GM19372 (cell line): ENCODE results near the gene UGCG.
"Not testable (repeated sequence)": the region's sequence is repeated elsewhere in the genome, so short reads cannot be mapped to it uniquely, and the experiment has no call there.

Experiments used
- ATAC-seq: cut with Tn5 transposase; IDR thresholded peaks from one replicate; pipeline ENCODE4 v1.9.1; 2021; ENCODE audit warnings: mild to moderate bottlenecking, low read depth, moderate library complexity; ENCODE audit not compliant: unreplicated experiment

The UGCG gene

GRCh38 chr9:111945216-111945615 lies 48.6 kb downstream of the UGCG start:
- peak; percentile 72 for ATAC-seq

- not testable (repeated sequence) for ATAC-seq
Observed at GRCh38 chr9:111948109-111948508, 51.5 kb downstream of the UGCG start.

DNA sequence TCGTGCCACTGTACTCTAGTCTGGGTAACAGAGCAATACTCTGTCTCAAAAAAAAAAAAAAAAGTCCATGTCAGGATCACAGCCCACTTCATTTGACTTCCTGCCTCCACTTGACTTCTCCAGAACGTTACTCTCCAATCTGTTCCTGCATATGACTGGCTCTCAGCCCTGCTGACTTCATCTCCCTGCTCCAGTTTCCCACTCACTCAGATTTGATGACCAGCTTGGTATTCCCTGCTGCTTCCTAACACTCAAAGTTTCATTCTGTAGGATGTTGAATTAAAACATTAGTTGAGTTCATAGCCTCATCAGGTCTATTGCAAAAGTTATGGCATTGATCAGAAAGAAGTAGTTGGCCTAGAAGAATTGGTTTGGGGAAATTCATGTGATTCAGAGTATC lies 52.3 kb downstream of the UGCG start:
- ATAC-seq, result no peak

GRCh38 chr9:111949919-111950318 lies 53.3 kb downstream of the UGCG start:
- ATAC-seq, result no peak

GRCh38 chr9:111952559-111952958 lies 55.9 kb downstream of the UGCG start:
- ATAC-seq, result no peak

- no peak for ATAC-seq
Observed at GRCh38 chr9:111953444-111953843, 56.8 kb downstream of the UGCG start.

DNA sequence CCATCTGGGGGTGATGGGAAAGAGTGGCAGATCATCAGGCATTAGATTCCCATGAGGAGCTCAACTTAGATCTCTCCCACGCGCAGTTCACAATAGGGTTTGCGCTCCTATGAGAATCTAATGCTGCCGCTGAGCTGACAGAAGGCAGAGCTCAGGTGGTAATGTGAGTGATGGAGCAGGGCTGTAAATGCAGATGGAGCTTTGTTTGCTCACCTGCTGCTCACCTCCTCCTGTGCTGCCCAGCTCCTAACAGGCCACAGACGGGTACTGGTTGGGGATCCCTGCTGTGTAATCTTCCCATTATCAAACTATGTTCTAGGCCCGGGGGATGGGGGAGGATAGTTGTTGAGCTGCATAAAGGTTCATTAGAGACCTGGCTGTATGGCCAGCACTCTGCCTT lies 58.4 kb downstream of the UGCG start:
- no peak for ATAC-seq

DNA sequence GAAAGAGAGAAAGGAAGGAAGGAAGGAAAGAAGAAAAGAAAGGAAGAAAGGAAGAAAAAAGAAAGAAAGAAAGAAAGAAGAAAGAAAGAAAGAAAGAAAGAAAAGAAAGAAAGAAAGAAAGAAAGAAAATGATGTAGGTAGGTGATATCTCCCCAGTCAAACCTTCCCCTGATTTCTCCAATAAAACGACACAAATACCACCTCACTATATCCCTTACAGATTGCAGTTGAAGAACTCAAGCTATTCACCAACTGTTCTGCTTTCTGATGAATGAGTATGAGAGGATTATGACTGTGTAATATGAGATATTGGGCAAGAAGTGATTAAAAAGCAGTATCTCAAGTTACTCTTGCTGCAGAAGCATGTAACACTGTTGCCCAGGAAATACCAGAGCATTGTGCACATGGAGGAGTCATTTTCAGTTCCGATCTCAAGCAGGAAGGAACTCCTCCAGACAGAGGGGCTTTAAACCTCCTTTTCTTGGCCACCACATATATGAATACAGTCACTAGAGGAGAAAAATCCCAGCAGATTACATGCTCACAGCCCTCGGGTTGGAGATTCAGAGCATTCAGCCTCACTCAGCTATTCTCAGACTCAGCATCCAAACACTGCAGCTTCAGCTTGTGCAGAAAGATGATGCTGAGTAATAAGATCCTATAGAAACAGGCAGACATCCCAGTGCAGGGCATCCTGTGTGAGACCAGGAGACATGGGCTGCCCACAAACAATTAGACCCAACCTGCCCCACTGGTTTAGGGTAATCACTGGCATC lies 61.4 kb downstream of the UGCG start:
- ATAC-seq, result no peak

GRCh38 chr9:111959468-111960359 lies 63.1 kb downstream of the UGCG start:
- no peak for ATAC-seq

GRCh38 chr9:111960485-111960884 lies 63.9 kb downstream of the UGCG start:
- not testable (repeated sequence) for ATAC-seq

DNA sequence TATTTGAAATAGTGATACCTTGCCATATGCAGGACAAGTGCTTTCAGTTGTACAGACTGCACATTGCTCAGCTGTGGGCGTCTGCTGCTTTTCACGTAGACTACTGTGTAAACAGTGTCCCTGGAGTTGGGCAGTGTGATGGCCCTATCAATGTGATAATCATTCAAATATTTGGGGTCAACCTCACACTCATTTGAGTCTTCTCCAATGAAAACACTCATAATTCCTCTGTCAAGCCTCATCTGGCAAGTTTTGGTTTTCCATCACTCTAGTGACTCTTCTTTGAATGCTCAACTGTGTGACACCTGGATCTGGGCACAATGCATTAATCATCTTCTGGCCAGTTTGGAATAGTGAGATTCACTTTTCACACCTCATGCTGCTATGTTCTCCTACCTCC lies 64.4 kb downstream of the UGCG start:
- no peak for ATAC-seq

DNA sequence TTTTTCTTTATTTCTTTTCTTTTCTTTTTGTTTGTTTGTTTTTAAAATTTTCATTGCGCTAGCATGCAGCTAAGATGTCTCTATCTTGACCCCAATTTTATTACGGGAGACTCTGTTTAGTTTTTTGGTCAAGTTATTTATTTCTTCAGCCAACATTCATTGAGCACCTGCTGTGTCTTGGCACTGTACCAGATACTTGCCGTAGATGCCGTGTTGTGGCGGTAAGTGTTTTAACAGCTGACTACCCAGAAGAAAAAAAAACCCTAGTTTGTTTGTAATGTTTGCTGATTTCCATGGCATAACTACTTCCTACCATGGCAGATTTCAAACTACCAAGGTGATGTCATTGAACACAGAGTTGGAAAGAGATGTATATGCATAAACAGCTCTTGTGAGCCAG lies 65.0 kb downstream of the UGCG start:
- ATAC-seq, result no peak

DNA sequence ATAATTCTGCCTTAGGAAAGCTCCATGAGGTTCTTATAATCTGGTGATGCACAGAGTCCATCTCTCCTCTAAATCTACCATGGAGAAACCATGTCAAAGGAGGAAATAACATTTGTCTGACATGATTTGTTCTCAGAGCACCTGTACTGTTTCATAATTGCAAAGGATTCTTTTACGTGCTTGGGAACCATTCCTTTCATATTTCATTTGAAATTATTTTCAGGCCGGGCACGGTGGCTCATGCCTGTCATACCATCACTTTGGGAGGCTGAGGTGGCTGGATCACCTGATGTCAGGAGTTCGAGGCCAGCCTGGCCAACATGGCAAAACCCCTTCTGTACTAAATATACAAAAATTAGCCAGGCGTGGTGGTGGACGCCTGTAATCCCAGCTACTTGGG lies 65.4 kb downstream of the UGCG start:
- ATAC-seq, result no peak

DNA sequence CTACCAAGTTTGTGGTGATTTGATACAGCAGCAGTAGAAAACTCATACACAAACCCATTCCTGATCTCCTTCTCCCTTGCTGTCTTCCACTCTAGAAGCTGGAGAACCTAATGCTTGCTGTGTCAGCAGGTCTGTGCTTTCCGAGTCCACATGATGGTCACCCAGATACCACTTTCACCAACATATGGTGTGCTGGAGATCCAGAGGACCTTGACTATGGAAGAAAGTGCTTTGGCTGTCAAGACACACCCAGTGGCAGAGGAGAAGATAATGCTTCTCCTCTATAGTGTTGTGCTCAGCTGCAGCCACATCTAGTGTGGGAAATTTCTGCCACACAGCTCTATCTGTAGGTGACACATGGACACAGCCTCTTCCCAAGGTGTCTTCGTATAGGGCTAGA lies 67.4 kb downstream of the UGCG start:
- no peak for ATAC-seq

DNA sequence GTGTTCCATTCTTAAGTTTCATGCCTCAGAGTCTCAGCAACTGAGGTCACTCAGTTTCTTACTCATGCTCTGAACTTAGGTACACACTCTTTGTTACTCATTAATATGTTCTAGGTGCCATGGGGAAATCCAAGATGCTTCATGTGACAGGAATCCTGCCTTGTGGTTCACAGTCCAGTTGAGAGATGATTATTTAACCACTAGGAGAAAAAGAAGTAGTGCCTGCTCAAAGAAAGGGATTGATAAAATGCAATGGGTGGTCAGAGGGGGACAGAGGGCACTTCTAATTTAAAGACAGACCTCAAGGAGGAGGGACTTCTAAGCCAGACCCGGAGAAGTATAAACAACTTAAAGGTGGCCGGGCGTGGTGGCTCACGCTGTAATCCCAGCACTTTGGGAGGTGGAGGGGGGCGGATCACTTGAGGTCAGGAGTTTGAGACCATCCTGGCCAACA lies 69.0 kb downstream of the UGCG start:
- ATAC-seq, result peak; percentile 73

GRCh38 chr9:111966124-111966723 lies 69.6 kb downstream of the UGCG start:
- no peak for ATAC-seq

DNA sequence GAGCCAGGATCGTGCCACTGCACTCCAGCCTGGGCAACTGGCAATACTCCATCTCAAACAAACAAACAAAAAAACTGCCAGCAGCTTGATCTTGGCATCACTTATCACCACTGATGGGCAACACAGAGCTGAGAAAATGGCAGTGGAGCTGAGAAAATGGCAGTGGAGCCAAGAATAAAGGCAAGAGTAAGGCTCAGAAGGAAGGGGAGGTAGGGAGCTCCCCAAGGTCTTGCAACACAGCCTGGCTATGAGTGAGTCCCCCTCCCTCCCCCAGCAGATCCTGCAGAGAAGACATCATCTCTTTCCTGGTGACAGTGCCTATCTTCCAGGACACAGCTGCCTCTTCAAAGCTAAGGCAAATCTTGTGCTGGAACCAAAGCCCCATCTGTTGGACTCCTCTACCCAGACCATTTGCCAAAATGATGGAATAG lies 70.3 kb downstream of the UGCG start:
- ATAC-seq, result no peak

GRCh38 chr9:111967621-111968020 lies 71.0 kb downstream of the UGCG start:
- no peak for ATAC-seq

DNA sequence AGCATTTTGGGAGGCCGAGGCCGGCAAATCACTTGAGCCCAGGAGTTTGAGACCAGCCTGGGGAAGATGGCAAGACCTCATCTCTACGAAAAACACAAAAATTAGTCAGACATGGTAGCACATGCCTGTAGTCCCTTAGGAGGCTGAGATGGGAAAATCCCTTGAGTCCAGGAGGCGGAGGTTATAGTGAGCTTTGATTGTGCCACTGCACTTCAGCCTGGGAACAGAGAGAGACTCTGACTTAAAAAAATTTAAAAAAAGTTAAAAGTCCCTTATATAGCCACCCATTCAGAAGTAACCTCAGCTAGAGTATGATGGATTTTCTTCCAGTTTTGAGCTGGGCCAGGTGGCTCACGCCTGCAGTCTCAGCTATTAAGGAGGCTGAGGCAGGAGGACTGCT lies 72.4 kb downstream of the UGCG start:
- ATAC-seq, result no peak

DNA sequence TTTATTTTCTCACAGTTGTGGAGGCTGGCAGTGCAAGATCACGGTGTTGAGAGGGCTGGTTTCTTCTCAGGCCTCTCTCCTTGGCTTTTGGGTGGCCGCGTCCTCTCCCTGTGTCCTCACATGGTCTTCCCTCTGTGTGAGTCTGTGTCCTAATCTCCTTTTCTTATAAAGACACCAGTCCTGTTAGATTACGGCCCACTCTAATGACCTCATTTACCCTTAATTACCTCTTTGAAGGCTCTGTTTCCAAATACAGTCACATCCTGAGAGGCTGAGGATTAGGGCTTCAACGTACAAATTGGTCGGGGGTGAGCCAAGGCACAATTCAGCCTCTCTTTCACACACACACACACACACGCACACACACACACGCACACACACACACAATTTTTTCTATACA lies 73.0 kb downstream of the UGCG start:
- no peak for ATAC-seq

DNA sequence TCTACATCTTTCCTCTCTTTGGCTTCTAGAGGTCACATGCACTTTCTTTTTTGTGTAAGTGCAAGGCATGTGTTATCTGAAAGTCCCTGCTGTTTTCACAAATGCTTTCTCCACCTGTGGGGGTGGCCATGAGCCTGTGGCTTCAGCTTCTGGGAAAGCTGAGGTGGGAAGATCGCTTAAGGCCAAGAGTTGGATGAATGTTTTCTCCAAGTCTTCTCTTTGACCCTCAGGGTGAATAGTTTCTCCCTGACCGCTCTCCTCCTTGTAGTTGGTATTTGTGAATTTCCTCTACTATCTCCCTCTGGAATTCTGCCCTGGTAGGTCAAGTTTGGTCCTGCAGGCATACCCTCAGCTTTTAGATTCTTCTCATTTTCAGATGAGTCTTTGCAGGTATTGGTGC lies 74.2 kb downstream of the UGCG start:
- ATAC-seq, result no peak
